HCT116 (cell line): Measurements from ENCODE around the gene ENOX1.

Experiments used
- CEBPB ChIP-seq: IDR thresholded peaks from 2 replicates; pipeline ENCODE4 v1.6.1; 2012; ENCODE audit warnings: low read depth
- EZH2 ChIP-seq: fragments of 200-600 bp; sonication (generic); IDR thresholded peaks from 2 replicates; pipeline ENCODE4 v1.6.1; 2017; ENCODE audit warnings: antibody characterized with exemption, mixed run types
- EZH2phosphoT487 ChIP-seq: fragments of 200-600 bp; IDR thresholded peaks from 2 replicates; pipeline ENCODE4 v1.6.1; 2018; ENCODE audit warnings: antibody characterized with exemption, borderline replicate concordance
- FOSL1 ChIP-seq: IDR thresholded peaks from 2 replicates; pipeline ENCODE4 v1.6.1; 2012; ENCODE audit warnings: low read depth
- POLR2A ChIP-seq: IDR thresholded peaks from 2 replicates; pipeline ENCODE4 v1.7.0; 2011; ENCODE audit warnings: borderline replicate concordance; ENCODE audit not compliant: insufficient read depth, insufficient read length; ENCODE audit errors: extremely low read depth
- POLR2AphosphoS5 ChIP-seq: IDR thresholded peaks from 2 replicates; pipeline ENCODE4 v1.6.1; 2011; ENCODE audit warnings: mild to moderate bottlenecking, low read depth, low read length, moderate library complexity
- SIN3A ChIP-seq: IDR thresholded peaks from 2 replicates; pipeline ENCODE4 v1.6.1; 2012; ENCODE audit warnings: low read depth
- YY1 ChIP-seq: IDR thresholded peaks from 2 replicates; pipeline ENCODE4 v1.6.1; 2011; ENCODE audit warnings: low read length, low read depth, moderate library complexity, mild to moderate bottlenecking; ENCODE audit not compliant: insufficient replicate concordance; ENCODE audit errors: extremely low read depth
- TF ChIP-seq, protein P1 (sequence below), 3 experiments: fragments of 200-600 bp in 1 of 3; sonication (generic) in 1 of 3; IDR thresholded peaks in 2 of 3; conservative IDR thresholded peaks in 1 of 3; 2 replicates each; pipeline ENCODE4 v1.5.1; 2012 to 2017; ENCODE audit warnings: low read depth in 2 of 3, low read length in 2 of 3, antibody characterized with exemption in 1 of 3, borderline replicate concordance in 1 of 3, control low read depth in 1 of 3, mild to moderate bottlenecking in 1 of 3, mixed read lengths in 1 of 3, mixed run types in 1 of 3, moderate library complexity in 1 of 3; ENCODE audit not compliant: insufficient read depth in 1 of 3
- TF ChIP-seq, protein P2 (sequence below): IDR thresholded peaks from 2 replicates; pipeline ENCODE4 v1.6.1; 2012
- TF ChIP-seq, protein P3 (sequence below): IDR thresholded peaks from 2 replicates; pipeline ENCODE4 v1.6.1; 2012; ENCODE audit warnings: low read depth
- TF ChIP-seq, protein P4 (sequence below): IDR thresholded peaks from 2 replicates; pipeline ENCODE4 v1.6.1; 2012
- TF ChIP-seq, protein P5 (sequence below): IDR thresholded peaks from 2 replicates; pipeline ENCODE4 v1.6.1; 2011; ENCODE audit warnings: mild to moderate bottlenecking, low read length, moderate library complexity; ENCODE audit not compliant: insufficient replicate concordance; ENCODE audit errors: extremely low read depth

DNA sequence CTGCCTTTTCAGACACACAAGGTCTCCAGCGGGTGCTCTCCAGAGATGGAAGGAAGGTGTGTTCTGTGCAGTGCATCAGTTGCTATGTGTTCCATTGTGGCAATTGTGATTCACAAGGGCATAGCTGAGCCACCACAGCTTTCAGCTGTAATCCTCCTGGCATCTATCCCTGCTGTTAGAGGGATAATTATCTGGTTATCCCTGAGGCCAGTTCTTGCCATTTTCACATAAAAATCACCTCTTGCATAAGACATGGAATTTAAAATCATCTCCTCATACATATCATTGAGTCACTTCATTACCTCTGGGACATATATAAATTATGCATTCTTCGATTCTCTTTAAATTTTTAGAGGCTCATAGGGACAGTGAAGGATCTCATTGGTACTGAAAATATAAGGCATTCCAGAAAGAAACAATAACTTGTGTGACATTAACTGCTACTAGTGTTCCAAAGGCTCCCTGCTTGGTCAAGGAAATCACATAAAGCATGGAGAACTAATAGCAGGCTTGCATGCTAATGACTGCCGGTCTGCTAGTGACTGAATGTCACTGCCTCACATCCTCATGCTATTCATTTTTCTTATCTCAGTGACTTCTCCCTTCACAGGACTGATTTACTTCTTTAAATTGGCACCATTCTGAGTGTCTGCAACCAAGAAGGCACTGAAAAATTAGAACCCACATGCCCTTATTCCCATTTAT is 214.0 kb downstream of the ENOX1 start:
- TF ChIP-seq EZH2 (no peak), POLR2A (no peak), CEBPB (no peak), POLR2AphosphoS5 (no peak), EZH2phosphoT487 (no peak), YY1 (no peak), FOSL1 (no peak), SIN3A (no peak)
- TF ChIP-seq, protein P1, sequence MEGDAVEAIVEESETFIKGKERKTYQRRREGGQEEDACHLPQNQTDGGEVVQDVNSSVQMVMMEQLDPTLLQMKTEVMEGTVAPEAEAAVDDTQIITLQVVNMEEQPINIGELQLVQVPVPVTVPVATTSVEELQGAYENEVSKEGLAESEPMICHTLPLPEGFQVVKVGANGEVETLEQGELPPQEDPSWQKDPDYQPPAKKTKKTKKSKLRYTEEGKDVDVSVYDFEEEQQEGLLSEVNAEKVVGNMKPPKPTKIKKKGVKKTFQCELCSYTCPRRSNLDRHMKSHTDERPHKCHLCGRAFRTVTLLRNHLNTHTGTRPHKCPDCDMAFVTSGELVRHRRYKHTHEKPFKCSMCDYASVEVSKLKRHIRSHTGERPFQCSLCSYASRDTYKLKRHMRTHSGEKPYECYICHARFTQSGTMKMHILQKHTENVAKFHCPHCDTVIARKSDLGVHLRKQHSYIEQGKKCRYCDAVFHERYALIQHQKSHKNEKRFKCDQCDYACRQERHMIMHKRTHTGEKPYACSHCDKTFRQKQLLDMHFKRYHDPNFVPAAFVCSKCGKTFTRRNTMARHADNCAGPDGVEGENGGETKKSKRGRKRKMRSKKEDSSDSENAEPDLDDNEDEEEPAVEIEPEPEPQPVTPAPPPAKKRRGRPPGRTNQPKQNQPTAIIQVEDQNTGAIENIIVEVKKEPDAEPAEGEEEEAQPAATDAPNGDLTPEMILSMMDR (IDR thresholded peaks at IDR 0.05 in 2 of 3, conservative IDR thresholded peaks at IDR 0.05 in 1 of 3; ENCODE audit: borderline replicate concordance in 1 of 3, insufficient read depth in 1 of 3, low read depth in 2 of 3, low read length in 2 of 3), result no peak
- TF ChIP-seq, protein P2, sequence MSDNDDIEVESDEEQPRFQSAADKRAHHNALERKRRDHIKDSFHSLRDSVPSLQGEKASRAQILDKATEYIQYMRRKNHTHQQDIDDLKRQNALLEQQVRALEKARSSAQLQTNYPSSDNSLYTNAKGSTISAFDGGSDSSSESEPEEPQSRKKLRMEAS, result no peak
- TF ChIP-seq, protein P3, sequence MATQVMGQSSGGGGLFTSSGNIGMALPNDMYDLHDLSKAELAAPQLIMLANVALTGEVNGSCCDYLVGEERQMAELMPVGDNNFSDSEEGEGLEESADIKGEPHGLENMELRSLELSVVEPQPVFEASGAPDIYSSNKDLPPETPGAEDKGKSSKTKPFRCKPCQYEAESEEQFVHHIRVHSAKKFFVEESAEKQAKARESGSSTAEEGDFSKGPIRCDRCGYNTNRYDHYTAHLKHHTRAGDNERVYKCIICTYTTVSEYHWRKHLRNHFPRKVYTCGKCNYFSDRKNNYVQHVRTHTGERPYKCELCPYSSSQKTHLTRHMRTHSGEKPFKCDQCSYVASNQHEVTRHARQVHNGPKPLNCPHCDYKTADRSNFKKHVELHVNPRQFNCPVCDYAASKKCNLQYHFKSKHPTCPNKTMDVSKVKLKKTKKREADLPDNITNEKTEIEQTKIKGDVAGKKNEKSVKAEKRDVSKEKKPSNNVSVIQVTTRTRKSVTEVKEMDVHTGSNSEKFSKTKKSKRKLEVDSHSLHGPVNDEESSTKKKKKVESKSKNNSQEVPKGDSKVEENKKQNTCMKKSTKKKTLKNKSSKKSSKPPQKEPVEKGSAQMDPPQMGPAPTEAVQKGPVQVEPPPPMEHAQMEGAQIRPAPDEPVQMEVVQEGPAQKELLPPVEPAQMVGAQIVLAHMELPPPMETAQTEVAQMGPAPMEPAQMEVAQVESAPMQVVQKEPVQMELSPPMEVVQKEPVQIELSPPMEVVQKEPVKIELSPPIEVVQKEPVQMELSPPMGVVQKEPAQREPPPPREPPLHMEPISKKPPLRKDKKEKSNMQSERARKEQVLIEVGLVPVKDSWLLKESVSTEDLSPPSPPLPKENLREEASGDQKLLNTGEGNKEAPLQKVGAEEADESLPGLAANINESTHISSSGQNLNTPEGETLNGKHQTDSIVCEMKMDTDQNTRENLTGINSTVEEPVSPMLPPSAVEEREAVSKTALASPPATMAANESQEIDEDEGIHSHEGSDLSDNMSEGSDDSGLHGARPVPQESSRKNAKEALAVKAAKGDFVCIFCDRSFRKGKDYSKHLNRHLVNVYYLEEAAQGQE, result no peak
- TF ChIP-seq, protein P4, sequence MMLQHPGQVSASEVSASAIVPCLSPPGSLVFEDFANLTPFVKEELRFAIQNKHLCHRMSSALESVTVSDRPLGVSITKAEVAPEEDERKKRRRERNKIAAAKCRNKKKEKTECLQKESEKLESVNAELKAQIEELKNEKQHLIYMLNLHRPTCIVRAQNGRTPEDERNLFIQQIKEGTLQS, result no peak
- TF ChIP-seq, protein P5, sequence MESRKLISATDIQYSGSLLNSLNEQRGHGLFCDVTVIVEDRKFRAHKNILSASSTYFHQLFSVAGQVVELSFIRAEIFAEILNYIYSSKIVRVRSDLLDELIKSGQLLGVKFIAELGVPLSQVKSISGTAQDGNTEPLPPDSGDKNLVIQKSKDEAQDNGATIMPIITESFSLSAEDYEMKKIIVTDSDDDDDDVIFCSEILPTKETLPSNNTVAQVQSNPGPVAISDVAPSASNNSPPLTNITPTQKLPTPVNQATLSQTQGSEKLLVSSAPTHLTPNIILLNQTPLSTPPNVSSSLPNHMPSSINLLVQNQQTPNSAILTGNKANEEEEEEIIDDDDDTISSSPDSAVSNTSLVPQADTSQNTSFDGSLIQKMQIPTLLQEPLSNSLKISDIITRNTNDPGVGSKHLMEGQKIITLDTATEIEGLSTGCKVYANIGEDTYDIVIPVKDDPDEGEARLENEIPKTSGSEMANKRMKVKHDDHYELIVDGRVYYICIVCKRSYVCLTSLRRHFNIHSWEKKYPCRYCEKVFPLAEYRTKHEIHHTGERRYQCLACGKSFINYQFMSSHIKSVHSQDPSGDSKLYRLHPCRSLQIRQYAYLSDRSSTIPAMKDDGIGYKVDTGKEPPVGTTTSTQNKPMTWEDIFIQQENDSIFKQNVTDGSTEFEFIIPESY, result no peak
